Measurements from ENCODE around the gene CFHR1.

DNA sequence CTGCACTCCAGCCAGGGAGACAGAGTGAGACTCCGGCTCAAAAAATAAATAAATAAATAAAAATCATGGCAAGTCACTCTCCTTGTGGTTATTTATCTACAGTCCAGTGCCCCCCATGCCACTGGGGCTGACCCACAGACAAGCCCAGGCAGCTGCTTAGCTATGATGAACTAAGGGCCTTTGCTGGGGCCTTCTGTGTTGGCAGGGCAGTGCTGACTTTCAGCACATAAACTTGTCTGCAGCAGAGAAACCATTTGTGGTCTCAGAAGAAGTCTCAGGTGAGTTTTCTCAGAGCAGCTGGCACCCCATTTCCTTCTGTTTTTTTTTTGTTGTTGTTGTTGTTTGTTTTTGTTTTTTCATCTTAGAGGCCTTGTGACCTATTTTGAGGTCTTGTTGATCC is 47.4 kb downstream of the CFHR1 start:
- TF ChIP-seq CTCF (IDR thresholded peaks at IDR 0.05; ENCODE audit: low read length) = no peak
- no peak for TF ChIP-seq EZH2 (optimal IDR thresholded peaks at IDR 0.05; ENCODE audit: low read depth, low read length)
- no peak for TF ChIP-seq EZH2phosphoT487 (IDR thresholded peaks at IDR 0.05; ENCODE audit: low read length)

All from MM.1S (cell line).